ENCODE data around the gene ZGLP1.

The ZGLP1 gene

DNA sequence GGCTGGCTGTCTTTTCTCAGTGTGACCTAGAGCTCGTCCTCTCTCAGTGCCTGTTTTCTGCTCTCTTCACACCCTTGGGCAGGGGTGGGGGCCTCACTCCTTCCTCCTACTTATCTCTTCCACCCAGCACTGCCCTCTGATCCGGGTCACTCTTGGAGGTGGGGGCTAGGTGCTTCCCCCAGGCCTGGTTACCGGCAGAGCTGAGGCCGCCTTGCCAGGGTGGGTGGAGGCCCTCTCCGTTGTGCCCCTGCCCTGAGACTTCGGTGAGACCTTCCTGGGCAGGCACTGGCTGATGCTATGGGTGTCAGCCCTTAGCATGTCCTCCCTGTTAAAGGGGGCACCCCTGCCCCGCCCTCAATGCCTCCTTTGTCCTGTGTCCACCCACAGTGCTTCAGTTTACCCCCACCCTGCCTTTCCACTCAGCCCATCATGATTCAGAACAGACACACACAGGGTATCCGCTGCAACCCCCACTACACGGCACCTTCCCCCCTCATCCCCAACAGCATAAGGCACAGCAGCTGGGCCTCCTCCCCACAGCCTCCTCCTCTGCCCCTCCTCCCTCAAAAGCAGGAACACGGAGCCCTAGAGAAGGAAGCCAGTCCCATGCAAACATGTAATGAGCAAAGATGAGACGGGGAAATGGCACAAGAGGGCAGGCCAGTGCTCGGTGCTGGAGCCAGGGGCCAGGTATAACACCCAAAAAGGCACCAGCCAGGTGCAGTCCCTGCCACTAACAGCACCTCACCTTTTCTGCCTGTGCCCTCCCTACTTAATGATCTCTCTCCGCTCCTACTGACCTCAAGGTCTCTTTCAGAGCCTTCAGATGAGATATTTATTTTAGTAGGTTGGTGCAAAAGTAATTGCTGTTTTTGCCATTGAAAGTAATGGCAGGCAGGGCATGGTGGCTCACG lies 9.8 kb downstream of the ZGLP1 start:
- H3K4me3 ChIP-seq (ENCODE audit: low read depth, low read length), result no peak overlapping the region
- TF ChIP-seq, protein P1, sequence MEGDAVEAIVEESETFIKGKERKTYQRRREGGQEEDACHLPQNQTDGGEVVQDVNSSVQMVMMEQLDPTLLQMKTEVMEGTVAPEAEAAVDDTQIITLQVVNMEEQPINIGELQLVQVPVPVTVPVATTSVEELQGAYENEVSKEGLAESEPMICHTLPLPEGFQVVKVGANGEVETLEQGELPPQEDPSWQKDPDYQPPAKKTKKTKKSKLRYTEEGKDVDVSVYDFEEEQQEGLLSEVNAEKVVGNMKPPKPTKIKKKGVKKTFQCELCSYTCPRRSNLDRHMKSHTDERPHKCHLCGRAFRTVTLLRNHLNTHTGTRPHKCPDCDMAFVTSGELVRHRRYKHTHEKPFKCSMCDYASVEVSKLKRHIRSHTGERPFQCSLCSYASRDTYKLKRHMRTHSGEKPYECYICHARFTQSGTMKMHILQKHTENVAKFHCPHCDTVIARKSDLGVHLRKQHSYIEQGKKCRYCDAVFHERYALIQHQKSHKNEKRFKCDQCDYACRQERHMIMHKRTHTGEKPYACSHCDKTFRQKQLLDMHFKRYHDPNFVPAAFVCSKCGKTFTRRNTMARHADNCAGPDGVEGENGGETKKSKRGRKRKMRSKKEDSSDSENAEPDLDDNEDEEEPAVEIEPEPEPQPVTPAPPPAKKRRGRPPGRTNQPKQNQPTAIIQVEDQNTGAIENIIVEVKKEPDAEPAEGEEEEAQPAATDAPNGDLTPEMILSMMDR (IDR thresholded peaks at IDR 0.05; ENCODE audit: borderline replicate concordance, insufficient read depth, low read depth, low read length), result no peak

DNA sequence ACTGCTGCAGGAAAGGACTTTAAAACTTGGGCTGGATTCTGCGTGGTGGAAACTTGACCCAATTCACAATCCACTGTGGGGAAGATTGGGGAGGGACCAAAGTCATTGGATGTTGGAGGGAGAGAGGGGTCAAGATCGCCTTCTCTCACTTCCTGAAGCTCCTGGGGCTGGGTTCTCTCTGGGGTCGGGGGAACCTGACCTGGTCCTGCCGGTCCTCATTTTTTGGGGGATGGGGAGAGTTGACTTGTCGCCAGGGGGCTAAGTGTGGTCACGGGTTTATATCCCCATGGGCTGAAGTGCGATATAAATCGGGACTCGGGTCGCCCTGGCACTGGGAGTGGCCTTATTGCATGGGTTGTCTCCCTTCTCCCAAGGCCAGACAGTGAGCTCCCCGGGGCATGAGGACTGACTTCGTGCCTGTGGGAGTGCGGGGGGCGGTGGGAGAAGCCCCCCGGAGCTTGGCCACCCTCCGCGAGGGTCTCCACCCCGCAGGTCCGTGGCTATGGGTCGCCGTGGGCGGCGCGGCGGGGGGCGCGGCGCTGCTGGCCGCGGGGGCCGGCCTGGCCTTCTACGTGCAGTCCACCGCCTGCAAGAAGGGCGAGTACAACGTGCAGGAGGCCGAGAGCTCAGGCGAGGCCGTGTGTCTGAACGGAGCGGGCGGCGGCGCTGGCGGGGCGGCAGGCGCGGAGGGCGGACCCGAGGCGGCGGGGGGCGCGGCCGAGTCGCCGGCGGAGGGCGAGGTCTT lies 13.6 kb downstream of the ZGLP1 start:
- TF ChIP-seq, protein P1 (IDR thresholded peaks at IDR 0.05; ENCODE audit: borderline replicate concordance, insufficient read depth, low read depth, low read length), result no peak
- no peak overlapping the region for H3K4me3 ChIP-seq (ENCODE audit: low read depth, low read length)

DNA sequence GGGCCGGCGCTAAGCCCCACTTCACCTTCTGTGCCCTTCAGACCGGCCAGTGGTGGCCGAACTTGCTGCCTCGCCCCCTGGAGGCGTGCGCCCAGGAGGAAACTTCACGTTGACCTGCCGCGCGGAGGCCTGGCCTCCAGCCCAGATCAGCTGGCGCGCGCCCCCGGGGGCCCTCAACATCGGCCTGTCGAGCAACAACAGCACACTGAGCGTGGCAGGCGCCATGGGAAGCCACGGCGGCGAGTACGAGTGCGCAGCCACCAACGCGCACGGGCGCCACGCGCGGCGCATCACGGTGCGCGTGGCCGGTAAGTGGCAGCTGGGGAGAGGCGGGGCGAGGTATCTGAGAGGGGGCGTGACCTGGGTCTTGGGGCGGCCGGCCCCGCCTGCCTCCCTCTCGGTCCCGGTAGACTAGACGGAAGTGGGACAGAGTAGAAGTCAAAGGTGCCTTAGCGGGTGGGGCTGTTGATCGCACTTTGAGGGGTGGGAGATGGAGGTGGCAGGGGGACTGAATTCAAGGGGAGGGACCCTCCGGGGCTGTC lies 14.2 kb downstream of the ZGLP1 start:
- peak overlapping the region; percentile 8 for H3K4me3 ChIP-seq (ENCODE audit: low read depth, low read length)
- TF ChIP-seq, protein P1 (IDR thresholded peaks at IDR 0.05; ENCODE audit: borderline replicate concordance, insufficient read depth, low read depth, low read length), result peak; percentile 20; the same call in 1 of the 2 replicates

DNA sequence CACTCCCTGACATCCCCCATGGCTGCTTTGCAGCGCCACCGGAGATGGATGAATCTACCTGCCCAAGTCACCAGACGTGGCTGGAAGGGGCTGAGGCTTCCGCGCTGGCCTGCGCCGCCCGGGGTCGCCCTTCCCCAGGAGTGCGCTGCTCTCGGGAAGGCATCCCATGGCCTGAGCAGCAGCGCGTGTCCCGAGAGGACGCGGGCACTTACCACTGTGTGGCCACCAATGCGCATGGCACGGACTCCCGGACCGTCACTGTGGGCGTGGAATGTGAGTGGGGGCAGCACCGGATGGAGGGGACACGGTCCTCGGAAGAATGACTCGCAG lies 15.3 kb downstream of the ZGLP1 start:
- TF ChIP-seq, protein P1 (IDR thresholded peaks at IDR 0.05; ENCODE audit: borderline replicate concordance, insufficient read depth, low read depth, low read length), result no peak

DNA sequence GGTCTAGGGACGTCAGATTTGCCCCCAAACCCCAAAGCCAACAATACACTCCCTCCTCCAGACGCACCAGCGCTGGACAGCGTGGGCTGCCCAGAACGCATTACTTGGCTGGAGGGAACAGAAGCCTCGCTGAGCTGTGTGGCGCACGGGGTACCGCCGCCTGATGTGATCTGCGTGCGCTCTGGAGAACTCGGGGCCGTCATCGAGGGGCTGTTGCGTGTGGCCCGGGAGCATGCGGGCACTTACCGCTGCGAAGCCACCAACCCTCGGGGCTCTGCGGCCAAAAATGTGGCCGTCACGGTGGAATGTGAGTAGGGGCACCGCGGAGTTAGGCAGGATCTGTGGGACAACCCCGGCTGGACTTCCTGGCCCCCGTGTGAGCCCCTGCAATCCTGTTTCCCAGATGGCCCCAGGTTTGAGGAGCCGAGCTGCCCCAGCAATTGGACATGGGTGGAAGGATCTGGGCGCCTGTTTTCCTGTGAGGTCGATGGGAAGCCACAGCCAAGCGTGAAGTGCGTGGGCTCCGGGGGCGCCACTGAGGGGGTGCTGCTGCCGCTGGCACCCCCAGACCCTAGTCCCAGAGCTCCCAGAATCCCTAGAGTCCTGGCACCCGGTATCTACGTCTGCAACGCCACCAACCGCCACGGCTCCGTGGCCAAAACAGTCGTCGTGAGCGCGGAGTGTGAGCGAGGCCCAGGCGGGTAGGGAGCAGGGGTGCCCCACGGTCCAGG lies 15.8 kb downstream of the ZGLP1 start:
- TF ChIP-seq, protein P1 (IDR thresholded peaks at IDR 0.05; ENCODE audit: borderline replicate concordance, insufficient read depth, low read depth, low read length), result no peak
- no peak overlapping the region for H3K4me3 ChIP-seq (ENCODE audit: low read depth, low read length)

More for the DNA sequence above, 15.3 kb downstream of the ZGLP1 start:
- no peak overlapping the region for H3K4me3 ChIP-seq (ENCODE audit: low read depth, low read length)

DNA sequence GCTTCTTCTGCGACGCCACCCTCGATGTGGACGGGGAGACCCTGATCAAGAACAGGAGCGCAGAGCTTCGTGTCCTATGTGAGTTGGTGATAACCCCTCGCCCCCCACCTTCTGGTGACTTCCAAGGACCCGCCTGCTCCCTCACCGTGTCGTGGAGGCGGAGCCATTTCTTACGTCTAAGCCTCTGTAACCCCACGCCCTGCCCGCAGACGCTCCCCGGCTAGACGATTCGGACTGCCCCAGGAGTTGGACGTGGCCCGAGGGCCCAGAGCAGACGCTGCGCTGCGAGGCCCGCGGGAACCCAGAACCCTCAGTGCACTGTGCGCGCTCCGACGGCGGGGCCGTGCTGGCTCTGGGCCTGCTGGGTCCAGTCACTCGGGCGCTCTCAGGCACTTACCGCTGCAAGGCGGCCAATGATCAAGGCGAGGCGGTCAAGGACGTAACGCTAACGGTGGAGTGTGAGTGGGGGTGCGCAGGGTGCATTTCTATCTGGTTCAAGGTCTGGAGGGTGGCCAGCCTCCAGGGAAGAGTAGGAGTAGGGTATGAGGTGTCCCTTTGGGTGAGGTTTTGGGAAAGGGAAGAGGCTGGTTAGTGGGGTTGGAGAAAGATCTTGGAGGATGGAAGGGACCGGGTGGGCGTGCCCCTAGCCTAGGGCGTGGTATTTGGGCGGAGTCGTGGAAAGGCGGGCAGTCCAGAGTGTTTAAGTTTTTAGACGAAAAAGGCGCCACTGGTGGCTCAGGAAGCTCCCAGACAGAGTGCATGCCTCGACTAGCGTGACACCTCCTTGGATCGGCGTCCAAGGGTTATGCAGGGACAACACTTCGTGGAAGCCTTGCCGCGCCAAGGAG lies 16.6 kb downstream of the ZGLP1 start:
- TF ChIP-seq, protein P1 (IDR thresholded peaks at IDR 0.05; ENCODE audit: borderline replicate concordance, insufficient read depth, low read depth, low read length), result no peak
- H3K4me3 ChIP-seq (ENCODE audit: low read depth, low read length), result peak overlapping the region; percentile 41
